MM.1S (cell line): Measurements from ENCODE around the gene ALPL.

Source experiments
- DNase-seq: peaks from one replicate; pipeline ENCODE4 v3.0.0-alpha.2; 2015
- H2AFZ ChIP-seq: fragments of 300-600 bp; sonication (generic); 2 replicates; pipeline ENCODE4 v1.6.0; 2016; ENCODE audit warnings: antibody characterized with exemption, low read length
- H3F3A ChIP-seq: fragments of 300-600 bp; sonication (generic); 2 replicates; pipeline ENCODE4 v1.6.1; 2016; ENCODE audit warnings: mild to moderate bottlenecking, antibody characterized with exemption, low read length, moderate library complexity, mixed read lengths; ENCODE audit not compliant: insufficient read depth
- H3K27ac ChIP-seq: fragments of 300-600 bp; sonication (generic); 2 replicates; pipeline ENCODE4 v1.5.1; 2016; ENCODE audit warnings: mild to moderate bottlenecking, low read length
- H3K27me3 ChIP-seq: fragments of 300-600 bp; sonication (generic); replicated peaks from 2 replicates; pipeline ENCODE4 v1.6.0; 2016; ENCODE audit warnings: low read length; ENCODE audit not compliant: insufficient read depth
- H3K36me3 ChIP-seq: fragments of 300-600 bp; sonication (generic); replicated peaks from 2 replicates; pipeline ENCODE4 v1.6.1; 2016; ENCODE audit warnings: mild to moderate bottlenecking, low read length, mixed read lengths; ENCODE audit not compliant: insufficient read depth
- H3K4me1 ChIP-seq: fragments of 300-600 bp; sonication (generic); 2 replicates; pipeline ENCODE4 v1.6.1; 2016; ENCODE audit warnings: low read length, mixed read lengths
- H3K4me2 ChIP-seq: fragments of 300-600 bp; sonication (generic); 2 replicates; pipeline ENCODE4 v1.6.0; 2016; ENCODE audit warnings: low read depth, low read length
- H3K4me3 ChIP-seq: fragments of 300-600 bp; sonication (generic); 2 replicates; pipeline ENCODE4 v1.5.1; 2016; ENCODE audit warnings: low read length, mixed read lengths
- H3K79me2 ChIP-seq: fragments of 300-600 bp; sonication (generic); 2 replicates; pipeline ENCODE4 v1.6.1; 2016; ENCODE audit warnings: mixed run types, low read length, mixed read lengths
- H3K9ac ChIP-seq: fragments of 300-600 bp; sonication (generic); 2 replicates; pipeline ENCODE4 v1.6.1; 2016; ENCODE audit warnings: low read length, mixed read lengths
- H3K9me2 ChIP-seq: fragments of 300-600 bp; sonication (generic); replicated peaks from 2 replicates; pipeline ENCODE4 v1.6.1; 2016; ENCODE audit warnings: mild to moderate bottlenecking, low read length, mixed read lengths; ENCODE audit not compliant: insufficient read depth
- H3K9me3 ChIP-seq: fragments of 300-600 bp; sonication (generic); replicated peaks from 2 replicates; pipeline ENCODE4 v1.6.1; 2016; ENCODE audit warnings: mild to moderate bottlenecking, low read length, mixed read lengths; ENCODE audit not compliant: insufficient read depth
- H4K20me1 ChIP-seq: fragments of 300-600 bp; sonication (generic); 2 replicates; pipeline ENCODE4 v1.6.1; 2016; ENCODE audit warnings: mild to moderate bottlenecking, low read length, moderate library complexity, mixed read lengths; ENCODE audit not compliant: insufficient read depth
- EZH2 ChIP-seq: fragments of 300-600 bp; sonication (generic); optimal IDR thresholded peaks from 2 replicates; pipeline ENCODE3; 2017; ENCODE audit warnings: low read depth, mild to moderate bottlenecking, antibody characterized with exemption, low read length, mixed read lengths
- EZH2phosphoT487 ChIP-seq: fragments of 300-600 bp; sonication (generic); IDR thresholded peaks from 2 replicates; pipeline ENCODE4 v1.6.1; 2018; ENCODE audit warnings: antibody characterized with exemption, low read length
- TF ChIP-seq, protein P1 (sequence below): fragments of 300-600 bp; sonication (generic); IDR thresholded peaks from 2 replicates; pipeline ENCODE4 v1.5.1; 2016; ENCODE audit warnings: antibody characterized with exemption, low read length, mixed read lengths

ALPL gene

DNA sequence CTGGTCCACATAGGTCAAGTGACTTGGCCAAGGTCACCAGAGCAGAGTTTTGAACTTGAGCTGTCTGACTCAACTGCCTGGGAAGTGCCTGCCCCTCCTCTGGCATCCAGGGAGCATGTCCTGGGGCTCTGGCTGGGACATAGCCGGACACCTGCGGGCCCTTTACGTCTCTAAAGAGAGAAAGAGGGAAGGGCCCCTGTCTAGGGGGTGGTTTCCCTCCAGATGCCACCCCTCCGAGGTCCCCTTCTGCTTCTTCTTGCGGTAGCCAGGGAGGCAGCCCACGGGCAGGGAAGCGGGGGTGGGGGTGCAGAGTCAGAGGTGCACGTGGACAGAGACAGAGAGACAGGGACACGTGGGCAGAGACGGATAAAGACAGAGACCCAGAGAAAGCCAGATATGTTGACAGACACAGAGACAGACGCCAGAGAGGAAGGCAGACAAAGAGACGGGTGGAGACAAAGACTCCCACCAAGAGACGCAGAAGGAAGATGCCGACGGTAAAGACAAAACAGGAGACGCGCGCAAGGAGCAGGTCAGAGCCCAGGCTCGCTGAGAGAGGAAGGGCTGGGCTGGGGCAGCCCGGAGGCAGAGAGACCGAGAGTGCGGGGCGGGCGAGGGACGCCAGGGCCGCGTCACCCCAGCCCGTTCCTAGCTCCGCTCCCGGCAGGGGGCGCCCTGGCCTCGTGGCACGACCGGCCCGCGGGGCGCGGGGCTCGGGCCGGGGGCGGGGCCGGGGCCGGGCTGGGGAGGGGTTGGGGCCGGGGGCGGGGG, 458 bp upstream of the ALPL start:
- Histone ChIP-seq H3K79me2 (no peaks in the 10 kb centered on the region), H3K4me1 (no peaks in the 10 kb centered on the region), H4K20me1 (no peaks in the 10 kb centered on the region), H3K4me2 (peak overlapping the region; percentile 88; the same call in 1 of the 2 replicates), H2AFZ (peak overlapping the region; percentile 66), H3F3A (no peaks in the 10 kb centered on the region), H3K9me3 (no peaks in the 10 kb centered on the region), H3K36me3 (no peaks in the 10 kb centered on the region), H3K27me3 (peaks cover 88% of the 10 kb centered on the region), H3K9ac (no peak overlapping the region), H3K9me2 (no peaks in the 10 kb centered on the region), H3K27ac (no peak overlapping the region), H3K4me3 (peak overlapping the region; percentile 46; the same call in 1 of the 2 replicates)
- peak; percentile 51 for DNase-seq
- TF ChIP-seq EZH2phosphoT487, result no peak
- TF ChIP-seq, protein P1, sequence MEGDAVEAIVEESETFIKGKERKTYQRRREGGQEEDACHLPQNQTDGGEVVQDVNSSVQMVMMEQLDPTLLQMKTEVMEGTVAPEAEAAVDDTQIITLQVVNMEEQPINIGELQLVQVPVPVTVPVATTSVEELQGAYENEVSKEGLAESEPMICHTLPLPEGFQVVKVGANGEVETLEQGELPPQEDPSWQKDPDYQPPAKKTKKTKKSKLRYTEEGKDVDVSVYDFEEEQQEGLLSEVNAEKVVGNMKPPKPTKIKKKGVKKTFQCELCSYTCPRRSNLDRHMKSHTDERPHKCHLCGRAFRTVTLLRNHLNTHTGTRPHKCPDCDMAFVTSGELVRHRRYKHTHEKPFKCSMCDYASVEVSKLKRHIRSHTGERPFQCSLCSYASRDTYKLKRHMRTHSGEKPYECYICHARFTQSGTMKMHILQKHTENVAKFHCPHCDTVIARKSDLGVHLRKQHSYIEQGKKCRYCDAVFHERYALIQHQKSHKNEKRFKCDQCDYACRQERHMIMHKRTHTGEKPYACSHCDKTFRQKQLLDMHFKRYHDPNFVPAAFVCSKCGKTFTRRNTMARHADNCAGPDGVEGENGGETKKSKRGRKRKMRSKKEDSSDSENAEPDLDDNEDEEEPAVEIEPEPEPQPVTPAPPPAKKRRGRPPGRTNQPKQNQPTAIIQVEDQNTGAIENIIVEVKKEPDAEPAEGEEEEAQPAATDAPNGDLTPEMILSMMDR, result peak; percentile 42
- TF ChIP-seq EZH2, result no peak

DNA sequence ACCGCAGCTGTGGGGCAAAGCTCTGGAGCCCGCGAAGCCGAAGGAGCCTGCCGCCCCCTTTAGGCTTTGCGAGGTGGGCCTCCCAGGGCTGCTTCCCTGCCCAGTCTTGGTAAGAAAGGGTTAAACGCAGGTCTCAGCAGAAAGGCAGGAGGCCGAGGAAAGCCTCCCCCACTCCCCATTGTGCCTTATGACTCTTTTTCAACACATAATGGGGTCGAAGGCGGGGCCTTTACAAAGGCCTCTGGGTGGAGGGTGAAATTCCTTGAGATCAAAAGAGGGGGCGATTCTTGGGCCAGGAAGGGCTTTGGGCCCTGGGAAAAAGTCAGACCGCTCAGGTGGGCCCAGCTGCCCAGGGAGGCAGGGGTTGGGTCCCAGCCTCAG, 880 bp downstream of the ALPL start:
- Histone ChIP-seq H3K4me2 (no peak overlapping the region), H3K27me3 (peaks cover 91% of the 10 kb centered on the region), H3K79me2 (no peaks in the 10 kb centered on the region), H3F3A (no peaks in the 10 kb centered on the region), H3K27ac (no peak overlapping the region), H3K9me3 (no peaks in the 10 kb centered on the region), H3K9ac (no peak overlapping the region), H3K9me2 (no peaks in the 10 kb centered on the region), H3K4me3 (no peak overlapping the region), H4K20me1 (no peaks in the 10 kb centered on the region), H3K36me3 (no peaks in the 10 kb centered on the region), H3K4me1 (no peaks in the 10 kb centered on the region), H2AFZ (no peak overlapping the region)
- DNase-seq, result no peak
- TF ChIP-seq, protein P1, result no peak
- TF ChIP-seq EZH2phosphoT487, result no peak
- TF ChIP-seq EZH2, result no peak

DNA sequence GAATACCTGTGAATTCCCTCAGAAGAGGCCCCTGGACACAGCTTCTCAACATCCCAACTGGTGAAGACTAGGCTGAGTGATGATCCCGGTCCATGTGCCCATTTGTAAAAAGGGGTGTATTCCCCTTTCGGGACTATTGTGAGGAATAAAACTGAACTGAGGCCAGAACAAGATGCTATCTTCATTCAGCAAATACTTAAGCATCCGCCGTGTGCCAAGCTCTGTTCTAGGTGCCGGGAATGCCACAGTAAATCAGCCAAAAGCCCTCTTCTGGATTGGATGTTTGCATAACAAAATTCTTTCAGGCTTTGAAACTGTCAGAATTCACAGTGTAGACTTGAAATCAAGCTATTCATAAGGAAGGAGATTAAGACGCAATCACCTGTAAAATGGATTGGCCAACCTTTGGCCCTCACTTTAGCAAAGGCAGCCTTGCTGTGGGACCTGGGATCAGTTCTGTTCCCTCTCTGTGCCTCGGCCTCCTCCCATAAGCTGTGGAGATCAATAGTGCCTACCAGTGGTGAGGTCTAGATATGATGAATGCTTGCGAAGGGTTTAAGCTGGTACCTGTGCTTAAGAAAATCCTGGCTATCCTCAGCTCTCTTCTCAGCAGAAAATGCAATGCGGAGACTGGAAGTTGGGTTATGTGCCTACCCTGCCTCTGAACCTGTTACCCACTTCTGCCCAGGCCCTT, 1.8 kb downstream of the ALPL start:
- no peaks in the 10 kb centered on the region for H3K9me2 ChIP-seq
- H3K27ac ChIP-seq, result no peak overlapping the region
- no peak overlapping the region for H3K4me3 ChIP-seq
- no peaks in the 10 kb centered on the region for H3K36me3 ChIP-seq
- peaks cover 83% of the 10 kb centered on the region for H3K27me3 ChIP-seq
- no peaks in the 10 kb centered on the region for H4K20me1 ChIP-seq
- no peaks in the 10 kb centered on the region for H3K4me1 ChIP-seq
- no peak overlapping the region for H3K9ac ChIP-seq
- TF ChIP-seq EZH2phosphoT487, result no peak
- TF ChIP-seq, protein P1, result no peak
- TF ChIP-seq EZH2, result no peak
- no peaks in the 10 kb centered on the region for H3K79me2 ChIP-seq
- H3K9me3 ChIP-seq, result no peaks in the 10 kb centered on the region
- DNase-seq, result no peak
- H2AFZ ChIP-seq, result no peak overlapping the region
- H3K4me2 ChIP-seq, result no peak overlapping the region
- no peaks in the 10 kb centered on the region for H3F3A ChIP-seq
